DND-41 (cell line): ENCODE results near the gene PIK3CB.

Source experiments
- ATAC-seq: fragments of 200-7000 bp; cut with Tn5 transposase; 3 replicates; pipeline ENCODE4 v1.9.1; 2021; ENCODE audit warnings: low read depth; ENCODE audit not compliant: insufficient read depth
- DNase-seq: peaks from one replicate; pipeline ENCODE4 v3.0.0-alpha.2; 2020
- H2AFZ ChIP-seq: 2 replicates; pipeline ENCODE4 v1.6.0; 2012; ENCODE audit warnings: low read depth, low read length
- H3K27ac ChIP-seq: 2 replicates; pipeline ENCODE4 v1.5.1; 2012; ENCODE audit warnings: low read length, inconsistent platforms
- H3K27me3 ChIP-seq: fragments of 200-600 bp; sonication (generic); 2 replicates; pipeline ENCODE4 v1.6.0; 2012; ENCODE audit warnings: low read length, mild to moderate bottlenecking, inconsistent platforms; ENCODE audit not compliant: insufficient read depth, poor library complexity
- H3K36me3 ChIP-seq: 2 replicates; pipeline ENCODE4 v1.5.1; 2012; ENCODE audit warnings: low read length, inconsistent platforms; ENCODE audit not compliant: insufficient read depth
- H3K4me1 ChIP-seq: 2 replicates; pipeline ENCODE4 v1.5.1; 2012; ENCODE audit warnings: mild to moderate bottlenecking, low read length; ENCODE audit not compliant: insufficient read depth
- H3K4me2 ChIP-seq: 2 replicates; pipeline ENCODE4 v1.6.0; 2012; ENCODE audit warnings: mild to moderate bottlenecking, moderate library complexity, low read length, inconsistent platforms; ENCODE audit not compliant: insufficient read depth
- H3K4me3 ChIP-seq, 2 experiments: fragments of 200-600 bp in 1 of 2; shearing (Covaris generic) in 1 of 2; 2 replicates each; pipeline ENCODE4 v1.5.1; 2012 to 2016; ENCODE audit warnings: inconsistent platforms in 2 of 2, low read length in 2 of 2, mild to moderate bottlenecking in 2 of 2, low read depth in 1 of 2, moderate library complexity in 1 of 2
- H3K79me2 ChIP-seq: 2 replicates; pipeline ENCODE4 v1.6.0; 2012; ENCODE audit warnings: low read length, inconsistent platforms; ENCODE audit not compliant: insufficient read depth
- H3K9ac ChIP-seq: 2 replicates; pipeline ENCODE4 v1.6.0; 2012; ENCODE audit warnings: low read depth, mild to moderate bottlenecking, inconsistent platforms, low read length, moderate library complexity
- H3K9me3 ChIP-seq: 2 replicates; pipeline ENCODE4 v1.5.1; 2012; ENCODE audit warnings: low read length, moderate library complexity, mild to moderate bottlenecking, inconsistent platforms; ENCODE audit not compliant: insufficient read depth, severe bottlenecking
- H4K20me1 ChIP-seq: 2 replicates; pipeline ENCODE4 v1.6.0; 2012; ENCODE audit warnings: low read length; ENCODE audit not compliant: insufficient read depth
- EZH2 ChIP-seq: IDR thresholded peaks from 3 replicates; pipeline ENCODE4 v1.6.1; 2012; ENCODE audit warnings: borderline replicate concordance, low read depth, mild to moderate bottlenecking, moderate library complexity, low read length, inconsistent platforms; ENCODE audit not compliant: severe bottlenecking
- TF ChIP-seq, protein P1 (sequence below): IDR thresholded peaks from 2 replicates; pipeline ENCODE4 v1.5.1; 2012; ENCODE audit warnings: borderline replicate concordance, low read length, moderate library complexity, mild to moderate bottlenecking; ENCODE audit not compliant: poor library complexity, severe bottlenecking; ENCODE audit errors: extremely low read depth

PIK3CB gene

DNA sequence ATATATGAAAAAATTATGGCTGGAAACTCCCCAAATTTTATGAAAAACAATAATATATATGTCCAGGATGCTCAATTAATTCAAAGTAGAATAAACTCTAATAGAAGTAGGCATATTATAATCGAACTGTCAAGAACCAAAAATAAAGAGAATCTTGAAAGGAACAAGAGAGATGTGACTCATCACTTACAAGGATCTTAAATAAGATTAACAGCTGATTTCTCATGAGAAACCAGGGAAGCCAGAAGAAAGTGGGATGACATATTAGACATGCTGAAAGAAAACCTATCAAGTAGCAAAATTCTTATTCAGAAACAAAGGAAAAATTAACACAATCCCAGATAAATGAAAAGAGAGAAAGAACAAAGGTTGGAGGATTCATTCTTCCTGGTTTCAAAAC lies 159.3 kb downstream of the PIK3CB start:
- Histone ChIP-seq H3K4me1 (no peaks in the 10 kb centered on the region), H3K79me2 (no peaks in the 10 kb centered on the region), H3K9ac (no peak overlapping the region), H3K27me3 (no peaks in the 10 kb centered on the region), H3K4me2 (no peak overlapping the region), H3K27ac (no peak overlapping the region), H3K36me3 (peaks cover 31% of the 10 kb centered on the region), H4K20me1 (no peaks in the 10 kb centered on the region), H3K9me3 (peaks cover 23% of the 10 kb centered on the region), H2AFZ (no peak overlapping the region), H3K4me3 (no peak overlapping the region)
- no peak for DNase-seq
- no peak for ATAC-seq
- no peak for TF ChIP-seq EZH2
- TF ChIP-seq, protein P1, sequence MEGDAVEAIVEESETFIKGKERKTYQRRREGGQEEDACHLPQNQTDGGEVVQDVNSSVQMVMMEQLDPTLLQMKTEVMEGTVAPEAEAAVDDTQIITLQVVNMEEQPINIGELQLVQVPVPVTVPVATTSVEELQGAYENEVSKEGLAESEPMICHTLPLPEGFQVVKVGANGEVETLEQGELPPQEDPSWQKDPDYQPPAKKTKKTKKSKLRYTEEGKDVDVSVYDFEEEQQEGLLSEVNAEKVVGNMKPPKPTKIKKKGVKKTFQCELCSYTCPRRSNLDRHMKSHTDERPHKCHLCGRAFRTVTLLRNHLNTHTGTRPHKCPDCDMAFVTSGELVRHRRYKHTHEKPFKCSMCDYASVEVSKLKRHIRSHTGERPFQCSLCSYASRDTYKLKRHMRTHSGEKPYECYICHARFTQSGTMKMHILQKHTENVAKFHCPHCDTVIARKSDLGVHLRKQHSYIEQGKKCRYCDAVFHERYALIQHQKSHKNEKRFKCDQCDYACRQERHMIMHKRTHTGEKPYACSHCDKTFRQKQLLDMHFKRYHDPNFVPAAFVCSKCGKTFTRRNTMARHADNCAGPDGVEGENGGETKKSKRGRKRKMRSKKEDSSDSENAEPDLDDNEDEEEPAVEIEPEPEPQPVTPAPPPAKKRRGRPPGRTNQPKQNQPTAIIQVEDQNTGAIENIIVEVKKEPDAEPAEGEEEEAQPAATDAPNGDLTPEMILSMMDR: no peak

DNA sequence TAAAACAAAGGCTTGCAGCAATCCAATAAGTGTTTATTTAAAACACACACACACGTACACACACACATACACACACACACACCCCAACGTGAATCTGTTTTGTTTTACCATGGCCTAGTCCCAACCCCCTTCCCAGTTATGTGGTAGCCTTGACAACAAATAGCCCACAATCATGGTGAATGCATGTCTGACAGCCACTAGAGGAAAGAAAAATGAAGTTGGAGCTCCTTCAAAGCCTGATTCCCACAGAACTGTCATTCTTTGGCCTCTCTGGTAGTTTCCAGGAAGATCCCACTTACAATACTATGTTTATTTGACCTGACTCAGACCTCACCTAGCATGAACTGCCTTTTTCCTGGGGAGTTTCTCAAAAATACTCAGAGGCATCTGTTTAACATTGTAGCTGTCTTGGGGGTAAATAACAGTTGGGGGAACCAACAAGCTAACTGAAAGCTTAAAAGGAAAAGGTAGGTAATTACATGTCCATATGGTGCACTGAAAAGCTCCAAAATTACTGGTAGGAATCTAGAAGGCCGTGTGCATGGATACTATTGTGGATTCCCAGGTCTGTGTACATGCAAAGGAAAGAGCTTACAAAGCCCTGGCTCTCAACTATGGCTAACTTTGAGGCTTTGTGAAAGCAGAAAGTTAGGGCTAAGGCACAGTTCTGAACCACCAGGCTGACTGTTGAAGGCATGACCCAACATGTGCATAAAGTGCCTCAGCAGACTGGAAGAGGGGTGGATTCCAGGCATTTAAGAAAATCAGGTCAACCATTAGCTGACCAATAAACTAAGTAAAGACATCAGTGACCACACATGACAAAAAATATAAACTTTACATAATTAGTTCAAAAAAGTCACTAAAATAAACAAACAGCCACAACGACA lies 160.8 kb downstream of the PIK3CB start:
- H3K4me1 ChIP-seq: no peaks in the 10 kb centered on the region
- no peak overlapping the region for H3K27ac ChIP-seq
- H3K27me3 ChIP-seq: no peaks in the 10 kb centered on the region
- H2AFZ ChIP-seq: no peak overlapping the region
- DNase-seq (no peak), ATAC-seq (no peak)
- no peaks in the 10 kb centered on the region for H3K79me2 ChIP-seq
- no peak for TF ChIP-seq EZH2
- TF ChIP-seq, protein P1: no peak
- H3K9me3 ChIP-seq: peaks cover 23% of the 10 kb centered on the region
- H4K20me1 ChIP-seq: no peaks in the 10 kb centered on the region
- no peak overlapping the region for H3K4me3 ChIP-seq
- peaks cover 38% of the 10 kb centered on the region for H3K36me3 ChIP-seq
- H3K4me2 ChIP-seq: no peak overlapping the region
- H3K9ac ChIP-seq: no peak overlapping the region

DNA sequence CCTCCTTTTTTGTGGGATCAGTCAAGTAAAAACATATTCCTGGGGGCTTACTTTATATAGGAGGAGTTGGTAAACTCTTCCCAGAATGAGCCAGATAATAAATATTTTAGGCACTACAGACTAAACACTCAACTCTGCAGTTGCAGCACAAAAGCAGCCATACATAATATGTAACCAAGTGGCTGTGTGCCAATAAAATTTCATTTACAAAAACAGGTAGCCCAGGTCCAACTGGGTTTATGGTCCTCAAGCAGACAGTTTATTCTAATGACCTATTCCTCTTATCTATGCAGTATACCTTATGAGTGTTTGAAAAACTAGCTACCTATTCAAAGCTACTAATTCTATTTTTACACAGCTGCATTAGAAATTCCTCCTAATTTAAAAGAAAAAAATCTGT lies 164.3 kb downstream of the PIK3CB start:
- H2AFZ ChIP-seq: no peak overlapping the region
- H4K20me1 ChIP-seq: no peaks in the 10 kb centered on the region
- H3K79me2 ChIP-seq: no peaks in the 10 kb centered on the region
- H3K9me3 ChIP-seq: peaks cover 7% of the 10 kb centered on the region
- no peaks in the 10 kb centered on the region for H3K4me1 ChIP-seq
- no peaks in the 10 kb centered on the region for H3K27me3 ChIP-seq
- no peak overlapping the region for H3K4me2 ChIP-seq
- no peak for TF ChIP-seq EZH2
- TF ChIP-seq, protein P1: no peak
- no peak for DNase-seq
- ATAC-seq: no peak
- peaks cover 25% of the 10 kb centered on the region for H3K36me3 ChIP-seq
- H3K27ac ChIP-seq: no peak overlapping the region
- no peak overlapping the region for H3K4me3 ChIP-seq
- H3K9ac ChIP-seq: no peak overlapping the region
